GM19438 (cell line): ENCODE results near the gene SFXN1.

Experiments
- ATAC-seq: cut with Tn5 transposase; IDR thresholded peaks from one replicate; pipeline ENCODE4 v1.9.1; 2021; ENCODE audit warnings: low read depth; ENCODE audit not compliant: unreplicated experiment

SFXN1 gene

DNA sequence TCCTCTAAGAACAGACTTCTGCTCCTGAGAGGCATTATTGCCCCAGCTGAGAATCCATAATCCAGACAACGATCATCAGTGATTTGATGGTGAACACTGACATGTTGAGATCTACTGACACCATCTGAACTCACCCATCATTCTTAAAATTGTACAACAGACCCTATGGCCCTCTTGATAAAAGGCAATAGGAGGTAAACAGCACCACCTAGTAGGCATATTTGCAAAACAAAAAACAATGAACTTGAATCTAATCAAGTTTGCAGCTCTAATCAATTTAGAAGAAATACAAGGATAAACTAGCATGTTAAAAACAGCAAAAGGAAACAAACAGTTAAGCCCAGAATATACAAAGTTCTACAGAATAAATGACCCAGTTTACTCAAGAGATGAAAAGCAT lies 89.6 kb downstream of the SFXN1 start:
- ATAC-seq: no peak

DNA sequence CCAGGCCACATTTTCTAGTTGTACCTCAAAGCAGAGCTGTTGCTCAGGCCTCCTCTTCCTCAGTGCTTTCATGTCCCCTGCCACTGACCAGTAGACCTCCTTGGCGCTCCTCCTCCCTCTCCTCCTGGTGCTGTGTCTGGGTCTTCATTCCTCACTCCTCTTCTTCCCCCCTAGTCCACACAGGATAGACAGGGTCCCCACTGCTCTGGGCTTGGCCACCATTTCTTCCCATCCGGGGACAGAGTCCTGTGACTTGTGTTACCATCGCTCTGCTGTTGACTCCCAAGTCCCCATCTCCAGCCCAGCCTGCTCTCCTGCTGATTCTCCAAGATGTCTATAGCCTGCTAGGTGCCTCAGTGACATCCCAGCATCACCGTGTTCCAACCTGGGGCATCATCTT lies 91.3 kb downstream of the SFXN1 start:
- no peak for ATAC-seq

DNA sequence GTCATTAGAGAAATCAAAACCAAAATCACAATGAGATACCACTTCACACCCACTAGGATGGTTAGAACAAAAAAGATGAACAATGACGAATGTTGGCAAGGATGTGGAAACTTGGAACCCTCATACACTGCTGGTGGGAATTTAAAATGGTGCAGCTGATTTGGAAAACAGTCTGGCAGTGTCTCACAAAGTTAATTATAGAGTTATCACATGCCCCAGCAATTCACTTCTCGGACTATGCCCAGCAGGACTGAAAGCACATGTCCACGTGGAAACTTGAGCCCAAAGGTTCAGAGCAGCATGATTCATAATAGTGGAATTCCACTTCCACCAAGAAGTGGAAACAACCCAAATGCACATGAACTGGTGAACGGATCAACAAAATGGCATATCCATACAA lies 94.5 kb downstream of the SFXN1 start:
- ATAC-seq: no peak

DNA sequence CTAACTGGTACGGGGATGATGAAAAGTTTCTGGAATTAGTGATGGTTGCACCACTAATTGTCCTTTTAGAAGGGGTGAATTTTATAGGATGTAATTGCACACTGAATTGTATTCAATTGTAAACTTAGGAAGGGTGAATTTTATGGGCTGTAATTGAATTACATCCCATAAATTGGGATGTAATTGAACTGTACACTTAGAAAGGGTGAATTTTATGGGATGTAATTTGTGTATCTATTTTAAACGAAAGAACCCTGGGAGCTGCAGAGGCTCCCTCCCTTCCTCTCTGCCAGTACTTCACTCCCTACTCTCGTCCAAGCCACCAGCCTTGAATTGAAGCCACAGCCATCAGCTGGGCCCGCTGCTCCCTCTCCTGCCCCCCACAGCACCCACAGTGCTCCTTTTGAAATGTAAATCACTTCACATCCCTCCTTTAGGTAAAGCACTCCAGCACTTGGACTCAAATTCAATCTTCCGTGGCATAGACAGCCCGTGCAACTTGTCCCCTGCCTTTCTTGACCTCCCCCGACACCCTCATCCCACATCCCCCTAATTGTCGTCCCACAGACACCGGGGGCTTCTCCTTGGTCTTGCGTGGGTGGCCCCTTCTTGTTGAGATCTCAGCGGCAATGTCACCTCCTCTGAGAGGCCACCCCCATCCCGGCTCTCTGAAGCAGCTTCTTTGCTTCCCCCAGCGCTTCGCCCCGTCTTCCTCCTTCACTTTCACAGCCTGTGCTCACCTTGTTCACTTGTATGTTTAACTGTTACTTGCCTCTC lies 95.3 kb downstream of the SFXN1 start:
- ATAC-seq: no peak

DNA sequence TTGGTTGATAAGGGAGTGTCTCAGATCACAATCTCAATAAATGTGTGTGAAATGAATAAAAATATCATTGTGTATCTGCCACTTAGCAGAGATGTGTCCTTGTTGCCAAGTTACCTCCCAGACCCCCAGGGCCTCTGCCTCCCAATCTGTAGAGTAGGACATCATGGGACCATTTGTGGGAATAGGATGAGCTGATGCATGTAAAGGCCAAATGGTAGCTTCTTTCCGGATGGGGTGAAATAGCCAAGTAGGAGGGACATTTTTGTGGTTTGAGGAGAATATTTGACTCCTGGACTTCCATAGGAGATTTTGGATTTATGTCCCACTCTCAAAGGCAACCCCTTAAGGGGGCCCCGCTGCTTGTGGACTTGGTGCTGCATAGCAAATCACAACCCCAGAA lies 96.9 kb downstream of the SFXN1 start:
- ATAC-seq: no peak

DNA sequence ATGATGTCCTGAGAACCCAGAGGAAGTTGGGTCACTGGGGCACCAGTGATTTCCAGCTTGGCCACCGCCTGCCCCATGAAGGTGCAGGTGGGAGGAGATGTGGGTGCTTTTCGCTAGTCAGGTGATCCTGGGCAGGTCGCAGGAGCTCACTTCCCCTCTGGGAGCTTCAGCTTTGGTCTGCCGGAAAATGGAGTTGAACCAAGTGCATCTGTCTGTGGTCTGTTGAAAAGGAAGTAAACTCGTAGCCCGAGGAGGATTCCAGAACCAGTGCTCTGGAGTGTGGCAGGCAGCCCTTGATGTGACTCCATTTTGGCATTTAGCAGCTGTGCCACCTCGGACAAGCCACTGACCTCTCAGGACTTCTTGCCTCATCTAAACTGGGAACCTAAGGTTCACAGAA lies 97.7 kb downstream of the SFXN1 start:
- ATAC-seq: no peak

DNA sequence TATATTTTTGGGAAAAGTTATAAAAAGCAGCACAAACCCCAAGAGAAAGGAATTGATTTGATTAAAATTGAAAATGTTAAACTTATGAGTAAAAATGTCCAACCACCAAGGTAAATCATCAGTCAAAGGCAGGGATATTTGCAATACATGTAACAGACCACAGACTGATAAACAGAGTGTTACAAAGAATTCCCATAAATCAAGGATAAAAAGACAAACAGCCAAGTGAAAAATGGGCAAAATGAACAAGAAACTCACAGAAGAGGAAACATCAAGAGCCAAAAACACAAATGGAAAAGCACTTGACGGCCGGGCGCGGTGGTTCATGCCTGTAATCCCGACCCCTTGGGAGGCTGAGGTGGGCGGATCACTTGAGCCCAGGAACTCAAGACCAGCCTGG lies 98.2 kb downstream of the SFXN1 start:
- no peak for ATAC-seq
